NCI-H2196 treated with DMSO at 0.1 percent for 48 hours (cell line): ENCODE results near the gene GRAMD4.
A peak's percentile ranks its signal among the peaks of the same experiment; 100 is the strongest.

Experiments used
- DNase-seq: peaks from one replicate; lab custom pipeline; 2025; ENCODE audit not compliant: unreplicated experiment; lab: John Stamatoyannopoulos, UW

Gene GRAMD4

DNA sequence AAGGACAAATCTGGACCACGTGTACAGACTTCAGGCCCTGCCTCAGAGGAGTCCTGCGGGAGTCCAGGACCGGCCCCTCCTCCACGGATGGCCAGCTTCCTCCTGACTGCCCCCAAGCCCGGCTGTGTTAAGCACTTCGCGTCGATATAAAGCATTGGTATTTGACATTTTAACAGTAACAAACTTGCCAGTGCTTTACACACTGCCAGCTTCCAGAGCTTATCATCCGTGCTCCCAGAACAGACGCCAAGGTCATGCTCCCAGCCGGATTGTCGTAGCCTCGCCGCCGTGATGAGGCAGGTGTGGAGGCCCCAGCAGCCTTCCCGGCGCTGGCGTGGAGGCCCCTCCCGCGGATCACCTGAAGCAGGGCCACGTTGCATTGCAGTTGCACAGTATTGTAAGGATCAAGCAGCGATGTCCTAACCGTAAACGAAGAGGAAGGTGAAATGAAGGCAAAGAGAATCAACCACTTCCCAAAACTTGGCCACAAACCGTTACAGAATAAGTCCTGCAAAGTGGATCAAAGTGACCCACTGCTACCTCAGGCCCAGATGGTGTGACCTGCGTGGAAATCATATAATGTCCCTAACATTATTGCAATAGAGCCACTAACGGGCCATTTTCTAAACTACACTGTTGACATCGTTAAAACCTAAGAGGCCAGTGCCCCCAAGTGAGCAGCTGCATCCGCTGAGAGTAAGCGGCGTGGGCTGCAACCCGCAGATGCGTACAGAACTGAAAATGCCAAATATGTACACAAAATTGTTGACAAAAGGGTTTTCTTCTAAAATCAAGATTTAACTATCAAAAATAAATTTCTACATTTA lies 66.2 kb downstream of the GRAMD4 start:
- no peak for DNase-seq

DNA sequence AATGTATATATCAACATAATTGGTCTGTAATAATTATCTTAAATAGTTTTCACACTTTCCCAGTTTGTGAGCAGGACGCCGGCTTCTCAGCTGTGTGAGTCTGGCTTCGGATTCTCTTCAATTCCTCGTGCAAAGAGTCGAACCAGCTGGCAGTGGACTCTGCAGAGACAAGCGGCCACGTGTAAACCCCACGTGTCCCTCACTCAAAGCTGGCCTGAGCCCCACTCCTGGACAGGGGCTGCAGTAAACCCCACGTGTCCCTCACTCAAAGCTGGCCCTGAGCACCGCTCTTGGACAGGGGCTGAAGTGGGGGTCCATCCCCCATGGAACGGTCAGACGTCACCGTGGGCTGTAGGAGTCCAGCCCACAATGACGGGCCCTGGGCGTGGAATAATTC lies 66.9 kb downstream of the GRAMD4 start:
- DNase-seq: no peak

DNA sequence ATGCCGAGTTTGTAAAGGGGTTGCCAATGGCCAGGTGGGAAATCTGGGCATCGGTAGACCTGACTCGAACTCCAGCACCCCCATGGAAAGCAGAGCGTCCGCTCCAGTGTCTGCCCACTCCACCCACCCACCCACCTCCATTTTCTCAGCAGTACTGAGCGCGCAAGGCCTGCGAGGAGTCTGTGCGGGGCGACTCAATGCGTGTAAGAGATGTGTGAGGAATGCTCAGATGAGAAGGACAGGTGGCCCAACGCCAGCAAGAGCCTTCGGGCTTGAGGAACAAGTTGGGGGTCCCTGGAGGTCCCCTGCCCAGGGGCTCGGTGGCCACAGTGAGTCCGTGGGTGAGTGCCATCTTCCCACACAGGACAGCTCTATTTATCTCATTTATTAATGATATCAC lies 67.3 kb downstream of the GRAMD4 start:
- no peak for DNase-seq

DNA sequence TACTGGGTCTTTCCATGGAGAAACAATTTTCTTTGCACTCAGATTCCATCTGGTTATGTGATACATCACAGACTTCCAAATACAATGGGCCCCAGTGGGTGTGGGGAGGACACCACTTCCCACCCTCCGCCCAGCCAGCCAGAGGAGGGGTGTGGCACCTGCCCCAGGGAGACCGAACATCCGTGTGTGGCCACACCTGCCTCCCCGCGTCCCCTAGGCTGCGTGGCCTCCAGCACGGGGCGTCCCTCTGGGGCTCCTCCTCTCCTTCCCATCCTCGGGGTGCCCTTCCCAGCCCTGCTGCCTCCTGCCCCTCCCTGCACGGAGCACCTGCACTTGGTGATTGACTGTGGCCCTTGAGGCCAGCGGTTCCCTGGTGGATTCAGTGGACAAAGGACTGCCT lies 68.8 kb downstream of the GRAMD4 start:
- no peak for DNase-seq

DNA sequence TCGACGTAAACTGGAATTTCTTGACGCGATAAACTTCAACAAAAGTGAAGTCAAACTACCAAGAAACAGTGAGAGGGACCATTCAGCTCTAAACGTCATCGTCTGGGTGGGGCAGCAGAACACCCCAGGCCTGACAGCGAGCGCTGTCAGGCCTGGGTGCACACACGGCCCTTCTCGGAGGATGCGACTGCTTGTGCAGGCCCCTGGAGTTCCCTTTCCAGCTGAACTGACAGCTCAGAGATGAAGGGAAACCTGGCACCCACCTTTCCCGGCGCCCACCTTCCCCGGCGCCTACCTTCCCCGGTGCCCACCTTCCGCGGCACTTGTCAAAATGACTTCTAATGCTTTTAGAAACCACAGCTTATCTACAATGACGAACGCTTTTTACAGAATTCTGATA lies 70.0 kb downstream of the GRAMD4 start:
- DNase-seq: no peak

DNA sequence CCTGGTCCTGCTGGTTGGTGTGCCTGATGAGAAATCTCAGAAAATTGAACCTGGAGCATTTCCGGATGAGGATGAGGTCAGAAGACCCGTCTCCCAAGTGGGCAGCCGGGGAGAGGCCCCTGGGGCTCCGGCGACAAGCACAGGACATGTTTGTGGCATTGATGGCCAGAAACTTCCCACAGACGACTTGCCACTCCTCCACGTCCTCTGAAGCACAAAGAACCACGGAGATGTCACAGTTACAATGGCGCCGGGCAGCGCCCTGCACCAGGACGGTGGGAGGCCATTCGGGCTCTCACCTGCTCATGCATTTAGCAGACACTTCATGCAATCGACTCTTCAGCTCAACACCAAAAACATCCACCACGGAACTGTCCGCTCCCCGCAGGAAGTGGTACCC lies 71.4 kb downstream of the GRAMD4 start:
- DNase-seq: no peak

DNA sequence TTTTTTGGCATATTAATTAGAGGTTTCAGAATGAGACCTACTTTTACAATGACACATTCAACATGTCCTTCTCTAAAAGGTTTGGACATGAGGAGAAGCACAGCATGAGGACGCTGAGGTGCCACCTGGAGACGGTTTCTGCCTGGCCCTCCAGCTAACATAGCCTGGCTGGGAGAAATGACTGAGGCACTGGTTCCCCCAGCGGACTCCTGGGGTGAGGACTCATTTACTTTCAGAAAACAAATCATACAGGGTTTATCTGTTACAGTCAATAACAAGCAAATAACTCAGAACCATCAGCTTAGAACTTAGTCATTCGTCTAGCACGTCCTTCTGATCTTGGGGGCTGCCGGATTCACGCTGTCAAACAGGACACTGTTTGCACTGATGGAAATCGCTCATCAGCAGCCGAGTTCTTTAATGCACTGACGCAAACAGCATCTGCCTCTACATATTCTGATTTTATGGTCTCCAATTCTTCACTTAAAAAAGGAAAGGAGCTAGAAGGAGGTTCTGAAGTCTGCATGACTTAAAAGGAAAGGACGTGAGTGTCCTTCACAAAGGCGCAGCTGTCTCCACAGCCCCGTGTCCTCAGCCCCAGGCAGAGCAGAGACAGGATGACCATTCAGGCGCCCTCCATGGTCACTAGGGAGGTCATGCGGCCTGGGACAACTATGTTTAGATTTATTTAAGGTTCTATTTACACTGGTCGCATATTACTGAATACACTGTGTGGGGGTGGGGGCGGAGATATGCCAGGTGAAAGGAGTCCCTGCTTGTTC lies 73.6 kb downstream of the GRAMD4 start:
- no peak for DNase-seq

DNA sequence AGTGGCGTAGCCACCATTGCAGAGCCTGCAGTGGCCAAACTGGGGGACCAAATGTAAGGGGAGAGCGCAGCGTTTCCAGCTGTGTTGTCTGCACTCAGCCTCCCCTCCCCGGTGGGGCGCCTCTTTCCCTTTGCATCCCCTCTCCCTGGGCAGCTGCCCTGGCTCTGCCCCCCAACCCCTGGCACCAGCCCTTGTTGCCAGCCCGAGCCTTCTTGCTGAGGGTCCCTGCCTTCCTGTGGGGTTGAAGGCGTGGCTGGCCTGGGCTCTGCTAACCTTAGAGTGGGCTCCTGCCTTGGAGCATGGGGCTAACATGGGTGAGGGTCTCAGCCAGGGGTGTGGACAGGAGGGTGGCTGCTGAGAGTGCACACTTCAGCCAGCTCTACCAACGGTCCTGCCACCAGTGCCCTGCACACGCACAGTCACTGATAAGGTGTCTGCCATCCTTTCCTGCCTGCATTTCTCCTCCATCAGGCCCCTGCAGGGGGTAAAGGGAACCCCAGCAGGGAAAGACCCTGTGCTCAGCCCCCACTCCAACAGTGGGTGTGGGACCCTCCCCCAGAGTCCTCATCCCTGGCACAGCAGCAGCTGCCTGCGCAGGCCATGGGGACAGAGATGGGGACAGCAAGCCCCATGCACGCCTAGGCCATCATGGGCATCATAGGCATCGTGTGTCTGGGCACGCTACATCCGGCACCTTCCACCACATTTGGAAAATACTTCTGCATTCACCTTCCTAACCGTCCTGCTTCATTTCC lies 74.4 kb downstream of the GRAMD4 start:
- no peak for DNase-seq

DNA sequence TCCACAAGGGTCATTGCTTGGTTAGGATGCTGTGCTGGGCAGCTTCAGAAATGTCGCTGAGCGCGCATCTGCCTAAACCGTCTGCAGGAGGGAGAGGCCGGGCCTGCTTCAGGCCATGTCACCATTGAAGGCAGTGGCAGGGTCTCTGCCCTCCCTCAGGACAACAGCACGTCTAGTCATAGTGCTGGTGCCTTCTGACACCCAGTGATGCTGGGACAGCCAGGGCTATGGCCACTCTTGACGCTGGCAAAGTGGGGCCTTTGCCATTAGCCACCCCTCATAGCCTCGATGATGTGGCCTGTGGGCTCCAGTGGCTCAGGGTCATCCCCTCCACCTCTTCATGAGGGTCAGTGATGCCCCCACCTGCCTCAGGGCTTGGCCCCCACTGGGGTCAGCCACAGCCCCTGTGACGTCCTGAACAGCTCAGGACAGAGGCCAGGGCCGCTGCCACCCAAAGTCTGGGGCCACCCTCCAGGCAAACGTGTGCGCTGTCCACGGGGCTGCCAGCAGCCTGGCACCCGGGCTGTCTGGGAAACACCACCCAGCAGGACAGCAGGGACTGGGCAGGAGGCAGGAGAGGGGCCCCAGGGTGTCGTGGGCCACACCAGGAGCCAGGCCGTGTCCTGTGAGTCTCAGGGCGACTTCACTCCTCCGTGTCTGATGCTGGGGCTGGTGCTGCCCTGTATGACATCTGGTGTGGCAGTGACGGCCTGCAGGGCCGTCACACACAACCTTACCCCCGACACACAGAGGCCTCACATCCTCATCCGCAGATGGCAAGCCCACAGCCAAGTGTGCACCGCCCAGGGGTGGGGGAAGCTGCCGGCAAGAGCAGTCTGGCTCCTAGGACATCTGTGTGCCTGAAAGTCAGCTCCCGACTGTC lies 75.4 kb downstream of the GRAMD4 start:
- DNase-seq: no peak

DNA sequence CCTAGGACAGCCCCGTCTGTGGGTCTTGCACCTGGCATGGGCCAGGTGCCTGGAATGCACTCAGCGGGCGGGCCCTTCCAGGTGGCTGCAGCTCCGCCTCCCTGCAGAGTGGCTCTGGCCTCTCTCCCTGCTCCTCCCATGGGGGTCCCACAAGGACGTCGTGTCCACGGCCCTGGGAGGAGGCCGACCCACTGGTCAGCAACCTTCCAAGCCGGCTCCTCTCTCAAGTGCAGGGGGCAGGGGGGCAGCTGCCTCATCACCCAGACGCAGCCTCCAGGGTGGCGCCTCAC lies 76.0 kb downstream of the GRAMD4 start:
- peak; percentile 27 for DNase-seq

DNA sequence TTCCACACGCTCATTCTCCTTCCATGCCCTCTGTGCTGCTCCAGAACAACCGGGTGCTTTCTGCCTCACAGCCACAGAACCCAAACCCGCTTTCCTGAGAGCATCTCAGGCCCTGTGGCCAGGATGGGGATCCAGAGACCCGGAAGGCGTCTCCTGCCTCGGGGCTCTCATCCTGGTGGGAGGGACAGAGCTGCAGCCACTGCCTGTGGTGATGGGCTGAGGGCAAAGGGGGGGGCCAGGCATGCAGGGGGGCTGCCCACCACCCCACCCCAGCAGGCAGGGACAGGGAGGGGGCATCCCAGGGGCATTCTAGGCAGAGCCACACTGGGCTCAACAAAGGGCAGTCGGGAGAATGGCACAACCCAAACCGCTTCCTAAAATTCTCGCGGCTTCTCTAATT lies 76.4 kb downstream of the GRAMD4 start:
- no peak for DNase-seq

DNA sequence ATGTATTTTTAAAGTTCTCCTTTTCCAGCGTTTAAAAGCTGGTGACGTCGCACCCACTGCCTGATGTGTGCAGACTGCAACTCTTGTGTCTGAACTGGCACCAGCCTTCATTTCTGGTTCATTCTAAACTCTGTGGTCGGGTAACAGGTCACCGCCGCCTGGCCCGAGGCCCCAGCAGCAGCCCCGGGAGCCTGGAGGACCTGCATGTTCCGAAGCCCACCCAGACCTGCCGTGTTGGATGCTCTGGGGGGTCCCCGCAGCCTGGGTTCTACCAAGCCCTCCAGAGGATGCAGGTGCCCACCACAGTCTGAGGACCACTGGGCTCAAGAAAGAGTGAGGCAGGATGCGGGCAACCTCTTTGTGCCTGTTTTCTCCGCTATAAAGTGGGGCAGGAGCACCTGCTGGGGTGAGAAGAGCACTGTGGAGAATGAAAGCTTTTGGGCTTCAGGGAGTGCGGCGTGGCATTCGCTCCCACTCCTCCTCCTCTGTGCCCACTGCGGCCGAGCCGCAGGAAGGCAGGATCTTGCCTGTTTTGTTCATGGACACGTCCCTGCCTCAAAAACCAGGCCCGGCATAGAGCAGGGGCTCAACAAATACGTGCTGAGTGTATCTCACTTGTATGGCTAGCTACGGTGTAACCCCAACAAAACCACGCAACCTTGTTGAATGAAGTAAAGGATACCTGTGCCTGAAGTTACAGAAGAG lies 77.8 kb downstream of the GRAMD4 start:
- DNase-seq: no peak

DNA sequence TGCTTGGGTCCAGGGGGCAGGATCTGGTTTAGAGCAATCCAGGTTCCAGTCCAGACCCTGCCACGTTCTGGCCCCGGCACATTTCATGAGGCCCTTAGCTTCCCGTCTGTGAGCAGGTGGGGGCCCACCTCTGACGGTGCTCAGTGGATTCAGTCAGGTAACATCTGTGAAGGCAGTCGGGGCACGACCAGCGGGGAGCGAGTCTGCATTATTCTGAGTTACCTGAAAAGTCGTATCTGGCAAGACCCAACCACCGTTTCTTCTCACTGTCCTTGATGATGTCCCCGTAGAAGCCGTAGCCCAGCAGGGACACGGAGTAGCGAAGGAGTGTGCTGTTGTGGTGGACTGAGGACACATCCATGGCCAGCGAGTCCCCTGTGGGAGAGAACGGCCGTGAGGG lies 78.9 kb downstream of the GRAMD4 start:
- no peak for DNase-seq

DNA sequence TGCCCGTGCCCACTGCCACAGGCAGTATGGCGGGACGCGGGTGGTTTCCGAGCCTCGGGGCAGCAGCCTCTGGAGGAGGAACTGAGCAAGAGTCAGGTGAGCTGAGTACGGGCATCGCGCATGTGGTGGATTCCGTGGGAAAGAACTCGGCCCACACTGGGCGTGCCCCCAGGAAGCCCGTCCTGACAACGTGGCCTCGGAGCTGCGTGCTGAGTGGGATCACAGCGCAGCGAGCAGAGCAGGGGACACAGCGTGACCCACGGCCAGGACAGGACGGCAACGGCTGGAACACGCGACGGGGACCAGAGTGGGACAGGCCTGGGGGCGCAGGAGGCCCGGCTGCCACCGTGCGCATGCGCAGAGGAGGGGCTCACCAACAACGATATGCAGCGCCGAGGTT lies 81.1 kb downstream of the GRAMD4 start:
- no peak for DNase-seq

DNA sequence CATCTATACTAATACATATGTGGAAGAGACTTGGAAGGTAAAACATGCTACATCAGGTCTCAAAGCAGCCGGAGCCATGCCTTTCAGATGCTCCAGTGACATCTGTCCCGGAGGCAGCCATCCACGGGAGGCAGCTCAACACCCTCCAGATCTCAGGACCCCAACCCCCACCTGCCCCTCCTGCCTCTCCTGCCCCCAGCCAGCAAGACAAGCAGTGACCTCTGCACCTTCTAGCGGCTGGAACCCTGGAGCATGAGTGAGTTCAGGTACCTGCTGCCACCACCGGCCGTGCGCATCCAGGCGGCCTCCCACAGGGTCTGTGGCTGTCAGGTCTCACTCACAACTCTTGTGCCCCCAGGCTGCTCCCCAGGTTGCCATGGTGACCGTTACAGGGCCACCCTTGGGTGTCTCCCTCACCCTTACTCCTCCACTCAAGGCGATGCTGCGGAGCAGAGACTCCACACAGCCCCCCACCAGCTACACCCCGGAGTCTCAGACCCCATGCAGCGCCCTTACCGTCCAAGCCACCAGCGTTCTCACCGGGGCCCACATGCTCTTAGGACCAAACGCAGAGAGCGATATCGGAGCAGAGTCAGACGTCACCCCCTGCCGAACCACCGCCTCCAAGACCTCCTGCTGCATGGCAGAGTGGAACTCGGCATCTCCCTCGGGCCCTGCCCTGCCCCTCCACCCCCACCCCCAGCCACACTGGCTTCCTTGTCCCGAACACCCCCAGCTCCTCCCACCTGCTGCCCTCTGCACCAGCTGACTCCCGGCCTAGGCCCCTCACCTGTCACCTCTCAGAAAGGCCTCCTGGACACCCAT lies 83.2 kb downstream of the GRAMD4 start:
- no peak for DNase-seq

DNA sequence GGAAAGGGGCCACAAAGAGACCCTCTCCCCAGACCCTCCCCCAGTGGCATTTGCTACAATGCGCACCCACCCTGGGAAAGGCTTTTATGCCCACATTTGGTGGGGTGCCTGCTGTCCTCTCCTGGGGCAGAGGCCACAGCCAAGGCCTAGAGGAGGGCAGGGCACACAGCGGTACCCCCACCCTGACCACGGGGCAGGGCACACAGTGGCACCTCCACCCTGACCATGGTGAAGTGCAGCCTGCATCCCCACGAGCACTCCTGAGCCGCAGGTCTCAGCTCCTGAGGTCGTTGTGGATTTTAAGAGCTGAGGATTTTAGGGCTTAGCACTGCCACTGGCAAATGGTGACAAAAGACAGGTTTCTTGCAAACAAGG lies 83.8 kb downstream of the GRAMD4 start:
- DNase-seq: no peak

DNA sequence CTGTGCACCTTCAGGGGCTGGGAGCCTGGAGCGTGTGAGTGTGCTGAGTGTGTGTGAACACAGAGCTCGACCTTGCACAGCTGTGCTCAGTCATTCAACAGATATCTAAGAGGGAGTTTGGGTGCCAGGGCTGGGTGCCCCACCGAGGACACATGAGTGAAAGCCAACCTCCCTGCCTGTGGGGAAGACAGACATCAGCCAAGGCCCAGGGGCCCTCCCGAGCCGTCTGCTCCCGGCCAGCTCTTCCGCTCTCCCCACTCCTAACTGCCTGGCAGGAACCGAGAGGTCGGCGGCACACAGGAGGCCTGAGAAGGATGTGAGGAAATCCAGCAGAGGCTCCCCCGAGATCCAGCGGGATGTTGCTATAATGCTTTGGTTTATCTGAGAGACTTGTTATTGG lies 85.9 kb downstream of the GRAMD4 start:
- no peak for DNase-seq

DNA sequence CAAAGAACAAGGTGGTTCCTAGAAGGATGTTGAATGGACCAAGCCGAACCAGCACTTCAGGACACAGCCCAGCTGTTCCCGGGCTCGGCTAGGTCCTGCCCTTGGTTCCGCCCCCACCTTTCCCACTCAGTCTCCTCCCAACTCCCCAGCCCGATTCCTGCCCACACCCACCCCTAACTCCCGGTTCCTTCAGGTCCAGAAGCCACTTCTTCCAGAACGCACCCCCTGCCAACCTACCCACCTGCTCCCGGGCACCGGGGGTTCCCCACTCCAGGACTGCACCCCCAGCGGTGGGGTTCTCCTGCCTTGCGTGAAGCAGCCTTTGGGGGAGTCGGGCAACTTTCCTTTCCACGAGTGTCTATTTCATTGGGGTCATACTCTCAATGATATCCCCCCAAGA lies 87.1 kb downstream of the GRAMD4 start:
- DNase-seq: no peak

DNA sequence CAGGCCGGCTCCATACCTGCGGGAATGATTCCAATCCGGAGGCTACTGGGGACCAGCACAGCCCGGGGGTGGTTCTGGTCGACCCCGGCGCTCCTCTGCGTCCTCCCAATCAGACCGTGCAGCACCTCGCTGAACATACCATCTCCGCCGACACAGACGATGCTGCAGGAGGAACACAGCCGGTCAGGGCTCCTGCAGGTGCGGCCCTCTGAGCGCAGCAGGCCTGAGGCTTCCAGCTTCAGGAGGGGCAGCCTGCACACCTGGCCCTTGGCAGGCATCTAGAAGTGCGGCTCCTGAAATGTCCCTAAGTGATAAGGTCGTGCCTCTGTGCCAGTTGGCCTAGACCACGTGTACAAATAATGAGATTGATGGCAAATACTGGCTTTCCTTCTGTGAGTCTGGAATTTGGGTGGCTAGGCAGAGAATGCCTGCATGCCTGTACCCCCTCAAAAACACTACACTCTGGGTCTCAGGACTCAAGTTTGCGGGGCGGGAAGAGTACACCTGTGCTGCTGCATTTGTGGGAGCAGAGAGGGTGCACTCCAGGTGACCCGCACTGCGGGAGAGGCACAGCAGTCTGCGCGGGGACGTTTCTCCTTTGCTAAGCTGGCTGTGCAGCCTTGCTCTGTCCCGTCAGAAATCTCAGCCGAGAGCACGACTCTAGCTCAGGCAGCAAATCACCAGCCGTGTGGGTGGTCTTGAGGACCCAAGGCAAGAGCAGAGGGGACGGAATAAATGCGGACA lies 87.8 kb downstream of the GRAMD4 start:
- DNase-seq: no peak
